OCI-M2 (cell line): ENCODE data around the gene TNPO3.
"Not testable (repeated sequence)": the region's sequence is repeated elsewhere in the genome, so short reads cannot be mapped to it uniquely, and the experiment has no call there.

Experiments
- DNase-seq: peaks from one replicate; lab custom pipeline; 2025; ENCODE audit not compliant: unreplicated experiment; lab: John Stamatoyannopoulos, UW

The TNPO3 gene

DNA sequence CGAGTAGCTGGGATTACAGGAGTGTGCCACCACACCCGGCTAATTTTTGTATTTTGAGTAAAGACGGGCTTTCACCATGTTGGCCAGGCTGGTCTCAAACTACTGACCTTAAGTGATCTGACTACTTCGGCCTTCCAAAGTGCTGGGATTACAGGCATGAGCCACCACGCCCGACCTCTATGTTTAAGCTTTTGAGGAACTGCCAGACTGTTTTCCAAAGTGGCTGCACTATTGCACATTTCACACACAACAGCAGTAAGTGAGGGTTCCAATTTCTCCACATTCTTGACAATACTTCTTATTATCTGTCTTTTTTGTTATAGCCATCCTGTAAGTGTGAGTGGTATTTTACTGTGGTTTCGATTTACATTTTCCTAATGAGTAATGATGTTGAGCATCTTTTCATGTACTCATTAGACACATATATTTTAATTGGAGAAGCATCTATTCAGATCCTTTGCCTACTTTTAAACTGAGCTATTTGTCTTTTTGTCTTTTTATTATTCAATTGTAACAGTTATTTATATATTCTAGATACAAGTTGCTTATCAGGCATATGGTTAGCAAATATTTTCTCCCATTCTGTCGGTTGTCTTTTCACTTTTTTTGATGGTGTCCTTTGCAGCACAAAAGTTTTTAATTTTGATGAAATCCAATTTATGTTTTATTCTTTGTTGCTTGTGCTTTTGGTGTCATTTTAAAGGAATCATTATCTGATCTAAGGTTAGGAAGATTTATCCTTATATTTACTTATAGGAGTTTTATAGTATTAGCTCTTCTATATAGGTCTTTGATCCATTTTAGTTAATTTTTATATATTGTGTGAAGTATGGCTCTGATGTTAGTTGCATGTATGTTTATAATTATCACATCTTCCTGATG lies 130.0 kb downstream of the TNPO3 start:
- no peak for DNase-seq

DNA sequence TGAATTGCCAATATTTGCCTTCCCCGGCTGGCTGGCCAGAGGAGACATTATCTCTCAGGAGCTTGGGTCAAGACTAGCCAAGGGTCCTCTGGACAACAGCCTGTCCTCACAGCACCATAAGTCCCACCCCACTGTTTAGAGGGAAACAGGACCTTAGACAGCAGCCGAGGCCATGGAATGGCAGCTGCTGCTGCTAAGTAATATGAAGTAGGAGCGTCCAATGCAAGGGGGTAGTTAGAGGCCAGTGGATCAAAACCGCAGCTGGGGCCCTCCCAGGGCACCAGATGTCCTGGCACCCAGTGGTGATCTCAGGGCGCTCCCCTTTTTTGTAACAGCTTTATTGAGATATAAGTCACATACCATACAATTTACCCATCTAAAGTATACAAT lies 131.5 kb downstream of the TNPO3 start:
- DNase-seq = no peak

DNA sequence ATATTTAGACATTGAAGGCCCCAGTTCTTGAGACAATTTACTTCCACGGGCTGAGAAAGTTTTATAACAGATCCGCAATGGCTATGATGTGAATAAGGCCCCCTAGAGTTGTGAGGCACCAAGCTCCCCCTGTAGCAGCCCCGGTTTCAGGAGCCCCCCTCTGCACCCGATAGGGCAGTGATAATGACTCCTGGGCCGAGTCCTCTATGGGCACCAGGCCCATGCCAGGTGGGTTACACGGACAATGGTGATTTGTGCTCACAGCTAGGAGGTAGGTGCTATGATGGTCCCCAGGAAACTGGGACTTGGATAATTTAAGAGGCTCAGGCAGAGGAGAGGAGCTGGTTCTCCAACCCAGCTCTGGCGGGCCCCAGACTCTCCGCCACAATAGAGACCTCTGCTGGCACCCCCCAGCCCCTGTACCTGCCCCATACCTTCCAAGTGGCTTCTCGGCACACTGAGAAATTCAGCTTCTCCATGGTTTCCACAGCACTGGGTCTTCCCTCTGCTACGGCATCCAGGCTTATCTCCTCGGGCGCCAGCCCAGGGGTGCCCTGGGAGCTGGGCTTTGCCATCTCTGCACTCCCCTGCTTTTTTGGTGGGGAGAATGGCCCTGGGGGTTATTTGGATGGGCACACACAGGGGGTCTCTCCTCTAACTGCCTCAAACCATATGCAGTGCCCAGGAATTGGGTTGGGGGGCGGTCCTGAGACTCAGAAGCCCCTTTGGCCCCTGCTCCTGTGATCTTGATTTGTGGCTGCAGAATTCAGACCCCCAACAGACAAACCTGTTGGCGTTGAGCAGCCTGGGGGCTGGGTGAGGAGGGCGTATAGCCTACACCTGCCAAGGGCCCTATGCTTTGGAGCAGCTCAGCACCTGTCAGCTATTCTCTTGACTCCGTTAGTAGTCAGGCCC lies 132.2 kb downstream of the TNPO3 start:
- no peak for DNase-seq

GRCh38 chr7:128921866-128922440 lies 133.0 kb downstream of the TNPO3 start:
- DNase-seq = no peak

DNA sequence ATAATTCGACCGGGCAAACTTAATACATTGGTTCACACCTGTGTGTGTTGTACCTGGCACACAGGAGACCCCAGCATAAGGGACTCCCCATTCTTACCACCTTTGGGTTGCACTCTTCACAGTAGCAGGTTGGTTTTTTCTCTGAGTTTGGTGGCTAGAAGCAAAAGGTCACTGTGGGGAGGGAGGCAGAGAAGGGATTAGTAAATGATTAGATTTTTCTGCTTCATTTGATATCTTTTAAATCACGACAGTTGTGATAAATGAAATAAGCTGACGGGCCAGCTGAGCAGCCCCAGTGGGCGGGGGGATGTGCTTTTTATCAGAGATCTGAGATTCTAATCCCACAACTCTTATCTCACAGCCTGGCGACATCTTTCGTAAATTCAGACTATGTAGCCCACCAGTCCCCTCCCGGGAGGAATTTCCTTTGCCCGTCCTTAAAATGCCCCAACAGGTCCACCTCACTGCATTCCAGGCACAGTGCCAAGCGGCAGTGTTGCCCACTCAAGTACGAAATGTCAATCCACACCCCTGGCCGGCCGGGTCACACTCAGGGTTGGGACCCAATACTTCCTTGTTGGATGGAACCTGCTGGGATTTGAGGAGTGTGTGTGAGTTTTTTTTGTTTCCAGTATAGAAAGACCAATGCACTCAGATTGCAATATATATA lies 133.9 kb downstream of the TNPO3 start:
- no peak for DNase-seq

GRCh38 chr7:128919881-128920799 lies 134.8 kb downstream of the TNPO3 start:
- no peak for DNase-seq

DNA sequence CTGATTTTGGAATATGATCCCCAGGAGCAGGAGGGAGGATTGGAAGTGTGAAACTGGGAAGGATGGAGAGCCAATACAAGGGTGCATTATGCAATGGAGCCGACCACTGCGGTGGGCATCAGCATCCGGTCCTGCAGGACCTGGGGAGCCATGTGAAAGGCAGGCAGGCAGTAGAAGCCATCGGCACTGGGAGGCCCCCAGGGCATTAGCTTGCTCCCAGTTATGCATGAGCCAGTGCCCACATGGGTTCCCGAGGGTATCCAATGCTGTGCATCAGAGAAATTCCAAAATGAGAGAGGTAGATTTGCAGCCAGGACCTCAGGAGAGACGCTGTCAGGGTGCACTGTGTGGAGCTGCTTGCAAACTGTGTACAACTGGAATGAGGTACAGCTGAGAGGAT lies 135.7 kb downstream of the TNPO3 start:
- DNase-seq = no peak

DNA sequence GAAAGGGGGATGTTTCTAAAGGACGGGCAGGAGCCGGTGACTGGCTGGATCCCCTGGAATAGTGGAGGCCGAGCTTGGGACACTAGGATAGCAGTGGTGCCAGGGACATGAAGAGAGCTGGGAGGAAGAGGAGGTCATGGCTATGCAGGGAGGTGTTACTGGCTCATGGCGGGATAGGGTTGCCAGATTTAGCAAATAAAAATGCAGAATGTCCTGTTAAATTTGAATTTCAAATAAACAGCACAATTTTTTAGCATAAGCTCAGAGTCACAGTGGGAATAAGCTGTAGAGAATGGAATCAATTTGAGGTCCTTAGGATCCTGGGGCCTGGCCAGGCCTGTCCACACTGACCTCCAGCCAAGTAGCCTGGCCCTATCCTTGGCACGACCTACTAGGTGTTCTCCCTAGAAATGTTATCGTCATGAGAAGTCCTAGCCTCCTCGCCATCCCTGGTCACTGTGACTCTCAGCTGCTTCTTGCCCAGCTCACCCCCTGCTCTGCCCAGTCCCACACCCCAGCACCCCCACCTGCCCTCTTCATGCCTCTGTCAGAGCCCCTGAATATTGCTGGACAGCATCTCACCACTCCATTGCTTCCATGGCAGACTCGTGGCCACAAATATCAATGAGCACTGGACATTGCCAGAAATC lies 136.8 kb downstream of the TNPO3 start:
- DNase-seq = no peak

DNA sequence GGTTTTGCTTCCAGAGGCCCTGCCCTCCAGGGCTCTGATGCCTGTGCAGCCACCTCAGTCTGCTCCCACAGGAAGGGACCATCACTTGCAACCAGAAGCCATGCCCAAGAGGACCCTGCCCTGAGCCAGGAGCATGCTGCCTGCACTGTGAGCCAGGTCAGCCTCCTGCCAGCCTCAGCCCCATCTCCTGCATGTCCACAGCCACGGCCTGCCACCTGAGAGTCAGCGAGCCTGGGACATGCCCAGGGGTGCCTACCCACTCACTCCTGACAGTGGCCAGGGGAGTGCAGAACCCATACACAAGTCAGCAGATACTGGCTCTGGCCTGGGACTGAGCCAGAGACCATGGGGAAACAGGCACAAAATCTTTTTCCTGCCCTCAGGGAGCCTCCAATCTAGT lies 137.8 kb downstream of the TNPO3 start:
- DNase-seq = no peak

DNA sequence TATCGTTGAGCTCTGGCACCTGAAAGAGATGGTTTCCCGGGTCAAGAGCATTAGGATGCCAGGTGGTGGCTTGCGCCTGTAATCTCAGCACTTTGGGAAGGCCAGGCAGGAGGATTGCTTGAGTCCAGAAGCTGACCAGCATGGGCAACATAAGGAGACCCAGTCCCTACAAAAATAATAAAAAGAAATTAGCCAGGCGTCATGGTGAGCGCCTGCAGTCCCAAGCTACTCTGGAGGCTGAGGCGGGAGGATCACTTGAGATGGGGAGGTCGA lies 138.3 kb downstream of the TNPO3 start:
- no peak for DNase-seq

DNA sequence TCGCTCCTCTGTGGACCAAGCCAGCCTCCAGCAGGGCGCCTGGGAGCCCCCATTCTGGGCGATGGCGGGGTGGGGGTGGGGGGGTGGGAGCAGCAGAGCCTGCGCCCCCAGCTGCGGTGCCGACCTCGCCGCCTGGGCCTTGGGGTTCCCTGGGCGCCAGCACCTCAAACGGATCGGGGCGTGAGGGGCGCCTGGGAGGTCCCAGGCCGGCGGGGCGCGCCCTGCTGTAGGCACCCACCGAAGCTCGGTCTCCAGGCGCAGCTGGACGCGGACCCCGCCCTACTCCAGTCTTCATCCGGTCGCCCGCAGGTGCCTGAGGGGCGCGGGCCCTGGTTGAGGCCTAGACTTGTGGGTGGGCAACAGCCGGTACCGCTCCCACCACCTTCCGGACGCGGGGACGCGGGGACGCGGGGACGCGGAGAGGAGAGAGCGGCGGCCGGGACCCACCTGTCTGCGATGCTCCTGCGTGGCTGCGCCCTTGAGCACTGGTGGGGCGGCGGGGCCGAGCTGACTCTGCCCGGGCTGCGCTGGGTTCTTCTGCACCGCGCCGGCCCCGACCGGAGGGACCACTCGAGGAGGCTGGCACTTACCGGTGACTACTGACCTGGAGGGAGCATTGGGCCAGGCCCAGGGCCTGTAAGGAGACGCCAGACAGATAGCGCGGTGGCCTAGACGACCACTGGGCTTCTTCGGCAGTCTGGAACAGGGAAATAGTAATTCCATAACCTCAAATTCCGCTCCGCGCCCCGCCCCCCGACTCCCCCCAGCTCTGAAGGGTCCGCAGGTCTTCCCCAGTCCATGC lies 138.9 kb downstream of the TNPO3 start:
- DNase-seq = no peak

- DNase-seq = no peak
Measured at GRCh38 chr7:128915271-128915819, 139.6 kb downstream of the TNPO3 start.

DNA sequence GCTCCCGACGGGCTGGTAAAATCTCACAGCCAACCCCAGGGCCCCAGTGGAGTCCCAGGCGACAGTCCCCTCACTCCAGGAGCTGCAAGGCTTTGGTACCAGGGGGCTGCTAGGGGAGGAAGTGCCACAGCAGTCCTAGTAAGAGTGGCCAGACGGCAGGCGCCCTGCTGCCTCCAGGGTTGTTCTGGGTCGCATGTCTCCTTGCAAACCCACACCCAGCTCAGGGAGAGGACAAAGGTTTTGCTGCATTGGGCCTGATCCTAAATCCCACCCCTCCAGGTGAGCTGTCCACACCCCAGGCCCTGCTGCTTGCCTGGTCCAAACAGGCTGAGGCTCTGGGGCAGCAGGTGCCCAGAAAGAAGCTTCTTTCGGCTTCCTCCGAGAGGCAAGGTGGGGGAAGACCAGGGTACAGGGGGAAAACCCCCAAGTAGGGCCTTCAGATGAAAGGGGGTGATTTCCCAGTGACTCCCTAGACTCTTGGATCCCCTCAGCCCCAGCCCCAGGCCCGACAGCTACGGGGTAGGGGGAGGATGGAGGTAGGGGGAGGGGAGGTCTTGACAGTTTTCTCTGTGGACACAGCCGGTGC lies 140.3 kb downstream of the TNPO3 start:
- DNase-seq = no peak

DNA sequence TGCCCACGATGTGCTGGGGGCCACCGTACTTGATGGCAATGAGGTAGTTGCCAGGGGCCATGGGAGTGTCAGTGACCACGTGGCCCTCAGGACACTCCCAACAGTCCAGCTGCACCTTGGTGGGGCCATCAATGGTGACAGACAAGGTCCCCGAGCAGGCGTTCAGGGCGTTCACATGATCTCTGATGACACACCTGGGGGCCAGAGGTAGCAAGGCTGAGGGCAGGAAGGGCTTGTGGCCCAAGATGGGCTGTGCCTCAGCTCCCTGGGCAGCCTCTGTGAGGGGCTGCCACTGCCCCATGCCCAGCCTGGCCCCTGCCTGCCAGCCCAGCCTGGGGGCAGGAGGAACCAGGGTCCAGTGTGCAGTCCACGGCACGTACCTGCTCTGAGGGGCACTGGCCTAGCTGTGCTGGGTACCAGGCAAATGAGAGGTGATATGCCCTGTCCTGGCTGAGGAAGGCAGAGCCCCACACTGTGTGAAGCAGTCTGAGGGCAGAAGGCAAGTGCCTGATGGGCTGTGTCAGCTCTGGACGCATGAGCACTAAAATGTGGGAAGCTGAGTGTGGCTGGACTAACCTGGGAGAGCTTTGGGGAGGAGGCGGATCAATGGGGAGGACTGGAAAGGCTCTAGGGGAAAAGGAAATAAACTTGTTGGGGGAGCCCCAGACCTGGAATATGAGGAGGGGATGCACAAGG lies 140.9 kb downstream of the TNPO3 start:
- no peak for DNase-seq

- DNase-seq = not testable (repeated sequence)
Measured at GRCh38 chr7:128912709-128913495, 142.0 kb downstream of the TNPO3 start.

DNA sequence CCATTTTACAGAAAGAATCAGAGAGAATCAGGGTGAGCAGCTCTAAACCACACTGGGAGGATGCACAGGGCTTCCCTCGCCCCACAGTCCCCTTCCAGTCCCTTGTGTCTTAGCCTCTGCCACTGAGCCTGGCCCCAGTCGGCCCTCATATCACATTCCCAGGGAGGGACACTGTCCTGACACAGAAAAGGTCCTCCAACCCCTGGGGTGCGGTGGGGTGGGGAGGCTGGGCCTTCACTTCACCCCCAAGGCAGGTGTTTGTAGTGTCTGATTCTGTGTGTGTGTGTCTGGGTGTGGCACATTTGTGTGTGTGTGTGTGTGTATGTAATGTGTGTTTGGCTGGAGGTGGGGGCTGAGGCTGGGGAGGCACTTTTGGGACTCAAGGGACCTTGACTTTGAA lies 142.6 kb downstream of the TNPO3 start:
- no peak for DNase-seq

- no peak for DNase-seq
Measured at GRCh38 chr7:128911423-128912031, 143.4 kb downstream of the TNPO3 start.
